ENCODE measurements around the gene RUFY4.

DNA sequence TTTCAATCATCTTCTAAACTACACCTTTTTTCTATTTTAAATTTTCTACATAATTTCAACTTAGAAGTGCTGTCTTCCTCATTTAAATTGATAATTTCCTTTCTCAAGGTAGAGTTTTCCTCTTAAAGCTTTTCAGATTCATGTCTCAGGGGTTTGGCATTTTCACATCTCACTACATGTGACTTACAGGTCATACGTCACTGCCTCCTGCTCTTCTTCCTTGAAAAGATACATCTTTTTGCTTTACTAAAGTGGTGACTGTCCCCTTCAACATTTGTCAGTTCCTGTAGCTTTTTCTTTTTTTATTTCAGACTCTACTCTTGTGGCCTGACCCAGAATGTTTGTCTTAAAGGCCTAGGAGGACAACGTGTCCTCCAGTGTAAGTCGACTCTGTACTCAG lies 17.1 kb upstream of the RUFY4 start:
- TF ChIP-seq CTCF (IDR thresholded peaks at IDR 0.05) (no peak), POLR2A (IDR thresholded peaks at IDR 0.05; ENCODE audit: low read depth) (no peak), EP300 (IDR thresholded peaks at IDR 0.05) (no peak), POLR2AphosphoS5 (IDR thresholded peaks at IDR 0.05) (no peak)

All from esophagus muscularis mucosa (tissue), 4 donors.